ENCODE results near the gene PARD3B. TPM values are rescaled to one million over a fixed set of nuclear protein-coding genes. Genes with fewer than 3 reads are reported as not detected.

The PARD3B gene
- total RNA-seq, 4 donors from 2014 or later: 32.8 to 69.6 (median 47.3) TPM

GRCh38 chr2:205138735-205139134, 593.5 kb downstream of the PARD3B start:
- no peak for TF ChIP-seq CTCF (IDR thresholded peaks at IDR 0.05; ENCODE audit: low read depth)

GRCh38 chr2:205139822-205140463, 594.7 kb downstream of the PARD3B start:
- no peak for TF ChIP-seq CTCF (IDR thresholded peaks at IDR 0.05; ENCODE audit: low read depth)

GRCh38 chr2:205141381-205141780, 596.1 kb downstream of the PARD3B start:
- no peak for TF ChIP-seq CTCF (IDR thresholded peaks at IDR 0.05; ENCODE audit: low read depth)

GRCh38 chr2:205145888-205146287, 600.6 kb downstream of the PARD3B start:
- no peak for TF ChIP-seq CTCF (IDR thresholded peaks at IDR 0.05; ENCODE audit: low read depth)

GRCh38 chr2:205148755-205149154, 603.5 kb downstream of the PARD3B start:
- no peak for TF ChIP-seq CTCF (IDR thresholded peaks at IDR 0.05; ENCODE audit: low read depth)

GRCh38 chr2:205156457-205156856, 611.2 kb downstream of the PARD3B start:
- TF ChIP-seq CTCF (IDR thresholded peaks at IDR 0.05; ENCODE audit: low read depth): no peak

- no peak for TF ChIP-seq CTCF (IDR thresholded peaks at IDR 0.05; ENCODE audit: low read depth)
These were observed 613.1 kb downstream of the PARD3B start for GRCh38 chr2:205158404-205158803.

Data from subcutaneous adipose tissue (tissue), 4 donors.